Keratinocyte (primary cell): ENCODE data around the gene SH3RF1.

ENCODE experiments used
- EZH2 ChIP-seq: IDR thresholded peaks from one replicate; pipeline ENCODE4 v1.6.1; 2012; ENCODE audit warnings: inconsistent platforms, mild to moderate bottlenecking, low read length, moderate library complexity
- TF ChIP-seq, protein P1 (sequence below), 3 experiments: IDR thresholded peaks in 1 of 3; conservative IDR thresholded peaks in 1 of 3; optimal IDR thresholded peaks in 1 of 3; 2 replicates in 2 of 3; 3 replicates in 1 of 3; pipeline versions ENCODE3 to v1.5.1; 2011; ENCODE audit warnings: low read length in 3 of 3, mild to moderate bottlenecking in 3 of 3, moderate library complexity in 2 of 3, control low read depth in 1 of 3, inconsistent platforms in 1 of 3; ENCODE audit not compliant: insufficient read depth in 2 of 3; ENCODE audit errors: extremely low read depth in 1 of 3

DNA sequence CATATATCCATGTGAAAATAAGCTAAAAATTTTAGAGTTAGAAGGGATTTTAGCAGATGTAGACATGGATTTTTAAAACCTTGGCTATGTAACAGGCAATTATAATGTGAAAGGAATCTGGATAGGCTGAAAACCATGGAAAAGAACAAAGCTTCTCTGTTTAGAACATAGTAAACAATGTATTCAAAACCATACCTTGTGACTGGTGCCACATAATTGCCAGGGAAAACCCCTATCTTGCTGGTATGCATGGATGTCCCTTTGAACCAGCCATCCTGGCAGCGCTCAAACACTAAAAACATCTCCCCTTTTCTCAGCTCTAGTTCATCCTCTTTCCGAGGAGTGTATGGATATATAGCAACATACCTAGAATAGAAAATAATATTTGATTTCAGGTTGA, 150.1 kb downstream of the SH3RF1 start:
- TF ChIP-seq, protein P1, sequence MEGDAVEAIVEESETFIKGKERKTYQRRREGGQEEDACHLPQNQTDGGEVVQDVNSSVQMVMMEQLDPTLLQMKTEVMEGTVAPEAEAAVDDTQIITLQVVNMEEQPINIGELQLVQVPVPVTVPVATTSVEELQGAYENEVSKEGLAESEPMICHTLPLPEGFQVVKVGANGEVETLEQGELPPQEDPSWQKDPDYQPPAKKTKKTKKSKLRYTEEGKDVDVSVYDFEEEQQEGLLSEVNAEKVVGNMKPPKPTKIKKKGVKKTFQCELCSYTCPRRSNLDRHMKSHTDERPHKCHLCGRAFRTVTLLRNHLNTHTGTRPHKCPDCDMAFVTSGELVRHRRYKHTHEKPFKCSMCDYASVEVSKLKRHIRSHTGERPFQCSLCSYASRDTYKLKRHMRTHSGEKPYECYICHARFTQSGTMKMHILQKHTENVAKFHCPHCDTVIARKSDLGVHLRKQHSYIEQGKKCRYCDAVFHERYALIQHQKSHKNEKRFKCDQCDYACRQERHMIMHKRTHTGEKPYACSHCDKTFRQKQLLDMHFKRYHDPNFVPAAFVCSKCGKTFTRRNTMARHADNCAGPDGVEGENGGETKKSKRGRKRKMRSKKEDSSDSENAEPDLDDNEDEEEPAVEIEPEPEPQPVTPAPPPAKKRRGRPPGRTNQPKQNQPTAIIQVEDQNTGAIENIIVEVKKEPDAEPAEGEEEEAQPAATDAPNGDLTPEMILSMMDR (optimal IDR thresholded peaks at IDR 0.05 in 1 of 3, IDR thresholded peaks at IDR 0.05 in 1 of 3, conservative IDR thresholded peaks at IDR 0.05 in 1 of 3; ENCODE audit: extremely low read depth in 1 of 3, insufficient read depth in 2 of 3, low read length in 3 of 3): no peak
- TF ChIP-seq EZH2: no peak
